K562 treated with DMSO at 1 percent for 24 hours (cell line): ENCODE results near the gene PHLPP2. TPM values are rescaled to one million over a fixed set of nuclear protein-coding genes. Genes with fewer than 3 reads are reported as not detected.

Experiments
- total RNA-seq: library from RNA; unstranded; fragments of 300-600 nt; gene quantifications from 2 replicates; pipeline ENCODE4 v1.2.3, GENCODE V29; 2022; ENCODE audit warnings: low read depth; ENCODE audit not compliant: insufficient read depth

PHLPP2 gene
- 2.4 and 3.0 TPM in 2 replicates for total RNA-seq

GRCh38 chr16:71724320-71724751 lies at the start of gene PHLPP2:
TSS of gene PHLPP2 (minus strand) at chr16:71724701. CDS start at chr16:71714795, 9,906 bp downstream.

GRCh38 chr16:71626018-71626857 lies 98.3 kb downstream of the PHLPP2 start, which contains the start of gene MARVELD3:
TSS of gene MARVELD3 (plus strand) at chr16:71626184. CDS start at chr16:71626230, 46 bp downstream.

Other genes with a start within 250 kb of the PHLPP2 start
- gene ZNF19, start 235.4 kb downstream of the PHLPP2 start, total RNA-seq, result 0.67 and 0.81 TPM in 2 replicates
- not detected in 2 replicates for gene CHST4, start 198.3 kb downstream of the PHLPP2 start, total RNA-seq
- not detected in 2 replicates for gene TAT, start 147.6 kb downstream of the PHLPP2 start, total RNA-seq
- gene MARVELD3, start 98.5 kb downstream of the PHLPP2 start, total RNA-seq, result not detected in 2 replicates
- gene AP1G1, start 84.1 kb upstream of the PHLPP2 start, total RNA-seq, result 36.2 and 36.7 TPM in 2 replicates
- 6.9 and 7.8 TPM in 2 replicates for gene ATXN1L, start 121.3 kb upstream of the PHLPP2 start, total RNA-seq
- gene ZNF821, start 159.5 kb upstream of the PHLPP2 start, total RNA-seq, result 12.3 and 14.9 TPM in 2 replicates
- 125 and 136 TPM in 2 replicates for gene IST1, start 170.8 kb upstream of the PHLPP2 start, total RNA-seq